ENCODE results near the gene REN. TPM values are rescaled to one million over a fixed set of nuclear protein-coding genes. Genes with fewer than 3 reads are reported as not detected.

The REN gene
- total RNA-seq, 2 experiments from 2014 or later: not detected

GRCh38 chr1:204199579-204199978 lies 33.4 kb upstream of the REN start:
- Mint-ChIP-seq H3K27me3 (peaks cover 12% of the 10 kb centered on the region), H3K36me3 (no peaks in the 10 kb centered on the region), H3K4me1 (ENCODE audit: low read depth) (no peaks in the 10 kb centered on the region), H3K9me3 (no peaks in the 10 kb centered on the region), H3K27ac (no peak overlapping the region), H3K4me3 (no peak overlapping the region)
- CTCF ChIA-PET: no interaction called here
- intact Hi-C loops (cut with micrococcal nuclease): no loop called here
- DNase-seq: no peak
- POLR2A ChIA-PET: no interaction called here

- no peak overlapping the region for H3K27ac Mint-ChIP-seq
- CTCF ChIA-PET: interaction anchor here (0.6 to 2.8 kb wide), 4 partner anchors 8 to 200 kb away, joined by 3 to 23 read pairs (median 3); no protein-coding TSS in a partner anchor
- no peaks in the 10 kb centered on the region for H3K9me3 Mint-ChIP-seq
- H3K36me3 Mint-ChIP-seq: no peaks in the 10 kb centered on the region
- H3K27me3 Mint-ChIP-seq: peaks cover 8% of the 10 kb centered on the region
- POLR2A ChIA-PET: no interaction called here
- intact Hi-C loops (cut with micrococcal nuclease): no loop called here
- no peak for DNase-seq
- H3K4me1 Mint-ChIP-seq (ENCODE audit: low read depth): no peaks in the 10 kb centered on the region
- no peak overlapping the region for H3K4me3 Mint-ChIP-seq
These were observed 32.5 kb upstream of the REN start for GRCh38 chr1:204198348-204199340.

- POLR2A ChIA-PET: no interaction called here
- no peak for DNase-seq
- no peaks in the 10 kb centered on the region for H3K9me3 Mint-ChIP-seq
- no peak overlapping the region for H3K27ac Mint-ChIP-seq
- no peaks in the 10 kb centered on the region for H3K36me3 Mint-ChIP-seq
- intact Hi-C loops (cut with micrococcal nuclease): no loop called here
- H3K4me1 Mint-ChIP-seq (ENCODE audit: low read depth): no peaks in the 10 kb centered on the region
- CTCF ChIA-PET: interaction anchor here (2.8 kb wide), 1 partner anchor 10 kb away, joined by 23 read pairs; no protein-coding TSS in a partner anchor
- H3K27me3 Mint-ChIP-seq: peaks cover 6% of the 10 kb centered on the region
- no peak overlapping the region for H3K4me3 Mint-ChIP-seq
These were observed 30.9 kb upstream of the REN start for GRCh38 chr1:204197068-204197467.

DNA sequence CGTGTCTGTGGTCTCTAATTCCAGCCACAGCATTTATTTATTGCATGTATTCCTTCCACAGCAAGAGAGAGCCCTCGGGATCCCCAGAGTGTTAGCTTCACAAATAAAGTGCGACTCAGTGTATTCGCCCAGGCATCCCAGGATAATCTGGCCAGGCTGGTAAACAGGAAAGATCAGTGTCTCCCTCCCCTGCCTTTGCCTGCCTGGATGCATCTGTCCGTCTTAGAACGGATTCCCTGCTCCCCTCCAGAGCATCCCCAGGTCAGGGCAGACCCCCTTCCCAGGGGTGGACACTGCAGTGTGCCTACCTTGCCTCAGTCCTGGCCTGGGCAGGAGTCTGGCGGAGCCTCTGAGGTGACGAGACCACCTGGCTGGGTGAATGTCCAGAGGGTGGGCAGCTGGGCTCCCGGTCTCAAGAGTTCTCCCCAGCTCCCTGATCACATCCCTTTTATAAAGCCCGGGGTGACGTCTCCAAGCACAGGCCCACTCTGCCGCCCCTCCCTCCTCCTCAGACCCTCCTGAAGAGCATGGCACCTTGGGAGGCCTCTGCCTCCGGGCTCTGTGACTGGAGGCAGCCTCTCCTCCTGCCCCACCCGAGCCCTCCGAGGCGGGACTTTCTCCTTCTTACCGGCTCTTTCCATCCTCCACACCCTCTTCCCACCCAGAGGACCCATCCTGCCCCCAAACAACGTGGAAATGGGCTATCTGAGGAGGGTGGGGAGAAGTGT lies 30.1 kb upstream of the REN start, which contains the start of gene KISS1:
TSS of gene KISS1 (minus strand) at position 424 of the 728 bp plus-strand sequence. CDS start 3,615 bp downstream, outside the sequence.
- no peak for DNase-seq
- Mint-ChIP-seq H3K4me3 (no peak within 1 kb of the TSS), H3K36me3 (no peaks in the 10 kb centered on the region), H3K27ac (no peak within 1 kb of the TSS), H3K4me1 (ENCODE audit: low read depth) (no peaks in the 10 kb centered on the region), H3K9me3 (no peaks in the 10 kb centered on the region), H3K27me3 (peaks cover 9% of the 10 kb centered on the region)
- CTCF ChIA-PET: interaction anchor here (0.6 to 2.8 kb wide), 2 partner anchors 10 to 11 kb away, joined by 3 to 23 read pairs; no protein-coding TSS in a partner anchor
- POLR2A ChIA-PET: no interaction called here
- intact Hi-C loops (cut with micrococcal nuclease): no loop called here

DNA sequence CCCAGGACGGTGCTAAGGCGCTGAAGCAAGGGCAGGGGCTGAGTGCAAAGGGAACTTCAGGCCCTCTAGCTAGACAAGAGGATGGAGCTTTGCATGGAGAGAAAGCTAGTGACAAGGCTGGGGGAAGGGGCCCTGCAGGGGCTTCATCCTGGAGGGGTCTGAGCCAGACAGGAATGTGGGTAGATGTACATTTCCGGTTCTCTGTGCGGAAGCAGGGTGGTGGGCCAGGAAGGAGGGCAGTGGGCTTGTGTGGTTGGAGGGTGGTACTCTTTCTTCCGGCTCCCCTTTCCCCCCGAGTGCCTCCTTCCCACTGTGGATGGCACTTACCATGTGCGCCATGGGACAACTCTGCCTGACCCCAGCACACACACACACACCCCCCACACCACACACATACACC lies 28.6 kb upstream of the REN start:
- peaks cover 17% of the 10 kb centered on the region for H3K27me3 Mint-ChIP-seq
- H3K27ac Mint-ChIP-seq: no peak overlapping the region
- no peak overlapping the region for H3K4me3 Mint-ChIP-seq
- intact Hi-C loops (cut with micrococcal nuclease): no loop called here
- DNase-seq: no peak
- CTCF ChIA-PET: interaction anchor here (6.9 kb wide), 1 partner anchor 11 kb away, joined by 45 read pairs; no protein-coding TSS in a partner anchor
- POLR2A ChIA-PET: no interaction called here
- H3K36me3 Mint-ChIP-seq: no peaks in the 10 kb centered on the region
- no peaks in the 10 kb centered on the region for H3K9me3 Mint-ChIP-seq
- peaks cover 3% of the 10 kb centered on the region for H3K4me1 Mint-ChIP-seq (ENCODE audit: low read depth)

DNA sequence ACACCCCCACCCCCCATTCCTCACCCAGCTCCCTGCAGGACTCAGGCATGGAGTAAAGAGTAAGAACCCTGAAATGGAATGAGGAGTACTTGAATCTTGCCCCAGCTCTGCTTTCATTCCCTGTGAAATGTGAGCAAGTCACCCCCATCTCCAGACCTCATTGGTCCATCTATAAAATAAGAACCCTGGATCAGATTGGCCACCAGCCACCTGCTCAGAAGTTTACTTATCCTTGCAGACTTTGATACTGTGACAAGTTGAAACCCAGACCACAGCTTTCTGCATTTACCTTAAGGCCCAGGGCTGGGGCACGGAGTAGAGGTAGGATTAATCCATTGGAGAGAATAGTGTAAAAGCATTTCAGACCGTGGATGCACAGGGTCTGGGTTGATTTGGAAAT lies 27.9 kb upstream of the REN start:
- ChIA-PET CTCF (interaction anchor here (1.1 to 6.9 kb wide), 2 partner anchors 12 to 170 kb away, joined by 3 to 45 read pairs; no protein-coding TSS in a partner anchor), POLR2A (no interaction called here)
- no peak overlapping the region for H3K4me3 Mint-ChIP-seq
- no peak for DNase-seq
- H3K9me3 Mint-ChIP-seq: no peaks in the 10 kb centered on the region
- peaks cover 8% of the 10 kb centered on the region for H3K4me1 Mint-ChIP-seq (ENCODE audit: low read depth)
- intact Hi-C loops (cut with micrococcal nuclease): no loop called here
- no peaks in the 10 kb centered on the region for H3K36me3 Mint-ChIP-seq
- peaks cover 24% of the 10 kb centered on the region for H3K27me3 Mint-ChIP-seq
- no peak overlapping the region for H3K27ac Mint-ChIP-seq

- intact Hi-C loops (cut with micrococcal nuclease): no loop called here
- no peaks in the 10 kb centered on the region for H3K36me3 Mint-ChIP-seq
- POLR2A ChIA-PET: no interaction called here
- H3K4me3 Mint-ChIP-seq: no peak overlapping the region
- CTCF ChIA-PET: interaction anchor here (0.7 to 6.9 kb wide), 3 partner anchors 13 to 240 kb away, joined by 3 to 45 read pairs (median 4); no protein-coding TSS in a partner anchor
- peaks cover 13% of the 10 kb centered on the region for H3K4me1 Mint-ChIP-seq (ENCODE audit: low read depth)
- no peak for DNase-seq
- no peaks in the 10 kb centered on the region for H3K9me3 Mint-ChIP-seq
- peaks cover 32% of the 10 kb centered on the region for H3K27me3 Mint-ChIP-seq
- no peak overlapping the region for H3K27ac Mint-ChIP-seq
These were observed 26.6 kb upstream of the REN start for GRCh38 chr1:204192589-204193352.

DNA sequence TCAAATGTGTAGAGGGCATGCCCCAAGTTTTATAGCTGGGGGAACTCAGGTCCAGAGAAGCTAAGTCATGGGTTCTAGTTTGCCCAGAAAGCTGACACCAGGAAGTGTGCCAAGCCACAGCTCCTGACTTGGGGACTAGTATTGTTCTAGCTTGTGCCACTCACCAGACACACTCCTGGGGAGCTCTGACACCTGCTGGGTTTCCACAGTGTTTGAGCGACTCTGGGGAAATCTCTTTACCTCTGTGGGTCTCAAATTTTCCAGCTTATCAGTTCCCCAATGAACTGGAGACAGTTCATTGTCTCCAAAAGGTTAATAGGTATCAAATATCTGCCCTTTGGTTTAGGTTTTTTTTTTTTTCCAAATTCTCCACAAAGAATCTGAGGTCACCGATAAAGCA lies 25.9 kb upstream of the REN start:
- H3K4me1 Mint-ChIP-seq (ENCODE audit: low read depth): peaks cover 13% of the 10 kb centered on the region
- no peak overlapping the region for H3K4me3 Mint-ChIP-seq
- H3K27me3 Mint-ChIP-seq: peaks cover 40% of the 10 kb centered on the region
- no peak for DNase-seq
- H3K36me3 Mint-ChIP-seq: no peaks in the 10 kb centered on the region
- ChIA-PET POLR2A (no interaction called here), CTCF (interaction anchor here (1.0 to 6.9 kb wide), 2 partner anchors 14 to 29 kb away, joined by 4 to 45 read pairs; no protein-coding TSS in a partner anchor)
- intact Hi-C loops (cut with micrococcal nuclease): no loop called here
- no peaks in the 10 kb centered on the region for H3K9me3 Mint-ChIP-seq
- no peak overlapping the region for H3K27ac Mint-ChIP-seq

GRCh38 chr1:204191456-204191855 lies 25.3 kb upstream of the REN start:
- no peaks in the 10 kb centered on the region for H3K9me3 Mint-ChIP-seq
- no peak for DNase-seq
- peaks cover 44% of the 10 kb centered on the region for H3K27me3 Mint-ChIP-seq
- ChIA-PET POLR2A (no interaction called here), CTCF (interaction anchor here (1.1 to 6.9 kb wide), 3 partner anchors 15 to 600 kb away, joined by 3 to 45 read pairs (median 13); no protein-coding TSS in a partner anchor)
- intact Hi-C loops (cut with micrococcal nuclease): no loop called here
- no peaks in the 10 kb centered on the region for H3K36me3 Mint-ChIP-seq
- no peak overlapping the region for H3K27ac Mint-ChIP-seq
- H3K4me1 Mint-ChIP-seq (ENCODE audit: low read depth): peaks cover 13% of the 10 kb centered on the region
- no peak overlapping the region for H3K4me3 Mint-ChIP-seq

DNA sequence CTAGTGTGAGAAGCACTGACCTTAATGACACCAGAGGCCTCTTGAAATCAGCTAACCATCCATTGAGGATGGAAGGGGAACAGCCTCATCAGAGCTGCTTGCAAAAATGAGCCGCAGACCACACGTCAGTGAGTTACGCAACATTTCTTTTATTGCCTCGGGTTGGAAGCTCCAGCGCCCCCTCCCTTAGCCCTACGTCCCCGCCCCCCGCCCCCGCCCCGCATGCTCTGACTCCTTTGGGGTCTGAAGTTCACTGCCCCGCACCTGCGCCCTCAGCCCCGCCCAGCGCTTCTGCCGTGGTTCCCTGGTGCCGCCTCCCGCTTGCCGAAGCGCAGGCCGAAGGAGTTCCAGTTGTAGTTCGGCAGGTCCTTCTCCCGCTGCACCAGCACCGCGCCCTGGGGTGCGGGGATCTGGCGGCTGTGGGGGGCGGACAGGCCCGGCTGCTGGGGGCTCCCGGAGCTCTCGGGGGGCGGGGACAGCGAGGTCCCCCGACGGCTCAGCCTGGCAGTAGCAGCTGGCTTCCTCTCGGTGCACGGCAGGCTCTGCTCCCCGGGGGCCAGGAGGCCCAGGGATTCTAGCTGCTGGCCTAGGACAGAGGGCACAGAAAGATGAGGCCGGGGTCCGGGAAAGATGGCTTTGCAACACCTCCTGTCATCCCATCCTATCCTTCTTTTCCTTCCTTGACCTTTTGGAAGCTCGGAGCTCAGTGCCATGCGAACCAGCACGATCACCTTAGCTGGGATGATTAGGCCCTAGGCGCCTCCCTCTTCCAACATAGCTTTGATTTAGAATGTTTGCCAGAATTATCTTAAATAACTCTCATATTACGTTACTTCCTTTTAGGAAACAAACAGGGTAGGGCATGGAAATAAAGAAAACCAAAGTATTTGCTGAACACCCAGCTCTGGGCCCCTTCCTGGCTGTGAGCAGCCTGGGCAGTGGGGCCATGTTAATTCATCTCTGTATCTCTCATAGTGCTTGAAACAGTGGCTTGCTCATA lies 24.4 kb upstream of the REN start:
- DNase-seq: peak; percentile 36
- Mint-ChIP-seq H3K36me3 (no peaks in the 10 kb centered on the region), H3K4me3 (no peak overlapping the region), H3K4me1 (ENCODE audit: low read depth) (peaks cover 13% of the 10 kb centered on the region), H3K9me3 (no peaks in the 10 kb centered on the region), H3K27ac (no peak overlapping the region), H3K27me3 (peaks cover 44% of the 10 kb centered on the region)
- POLR2A ChIA-PET: interaction anchor here (0.6 kb wide), 1 partner anchor 1754 kb away, joined by 3 read pairs; no protein-coding TSS in a partner anchor
- CTCF ChIA-PET: interaction anchor here (0.6 to 6.9 kb wide), 6 partner anchors 16 to 601 kb away, joined by 3 to 45 read pairs (median 6); no protein-coding TSS in a partner anchor
- intact Hi-C loops (cut with micrococcal nuclease): no loop called here
